SK-N-SH treated with all-trans-retinoic acid at 6 μM for 48 hours (cell line): ENCODE data around the gene ENAH.

Experiments
- ATAC-seq: fragments of 200-7000 bp; cut with Tn5 transposase; 3 replicates; pipeline ENCODE4 v1.9.1; 2020; ENCODE audit warnings: mild to moderate bottlenecking, moderate library complexity
- ARNTL ChIP-seq: fragments of 450-650 bp; formaldehyde crosslinking; IDR thresholded peaks from 2 replicates; pipeline ENCODE4 v1.5.0; 2020; ENCODE audit warnings: low read depth, mild to moderate bottlenecking, moderate library complexity, borderline replicate concordance
- BACH2 ChIP-seq: fragments of 250-450 bp; sonication (Bioruptor Pico); IDR thresholded peaks from 2 replicates; pipeline ENCODE4 v1.9.0; 2021; ENCODE audit warnings: mild to moderate bottlenecking, borderline replicate concordance
- CREB5 ChIP-seq: fragments of 250-450 bp; sonication (Bioruptor Pico); IDR thresholded peaks from 2 replicates; pipeline ENCODE4 v1.5.1; 2020; ENCODE audit warnings: low read depth, mild to moderate bottlenecking, moderate library complexity
- CSDC2 ChIP-seq: fragments of 250-450 bp; sonication (Bioruptor Pico); IDR thresholded peaks from 2 replicates; pipeline ENCODE4 v1.5.0; 2020; ENCODE audit warnings: mild to moderate bottlenecking, moderate library complexity
- CSRNP3 ChIP-seq: fragments of 250-450 bp; sonication (Bioruptor Pico); IDR thresholded peaks from 2 replicates; pipeline ENCODE4 v1.5.1; 2021; ENCODE audit warnings: mild to moderate bottlenecking, moderate library complexity
- ESRRG ChIP-seq: fragments of 250-450 bp; sonication (Bioruptor Pico); IDR thresholded peaks from 2 replicates; pipeline ENCODE4 v1.6.1; 2021; ENCODE audit warnings: mild to moderate bottlenecking
- GLIS3 ChIP-seq: fragments of 250-450 bp; sonication (Bioruptor Pico); IDR thresholded peaks from 2 replicates; pipeline ENCODE4 v1.5.0; 2020; ENCODE audit warnings: mild to moderate bottlenecking, moderate library complexity
- OSR1 ChIP-seq: fragments of 250-450 bp; sonication (Bioruptor Pico); IDR thresholded peaks from 2 replicates; pipeline ENCODE4 v1.8.0; 2022; ENCODE audit warnings: moderate library complexity, mild to moderate bottlenecking, inconsistent platforms
- PATZ1 ChIP-seq: fragments of 250-450 bp; sonication (Bioruptor Pico); IDR thresholded peaks from 2 replicates; pipeline ENCODE4 v1.8.0; 2020; ENCODE audit warnings: mild to moderate bottlenecking, moderate library complexity, borderline replicate concordance
- PPARA ChIP-seq: fragments of 250-450 bp; sonication (Bioruptor Pico); IDR thresholded peaks from 2 replicates; pipeline ENCODE4 v1.5.0; 2020; ENCODE audit warnings: mild to moderate bottlenecking, borderline replicate concordance
- RARB ChIP-seq: fragments of 250-450 bp; sonication (Bioruptor Pico); IDR thresholded peaks from 2 replicates; pipeline ENCODE4 v1.8.0; 2021; ENCODE audit warnings: mild to moderate bottlenecking, moderate library complexity
- SNAI2 ChIP-seq: fragments of 250-450 bp; sonication (Bioruptor Pico); IDR thresholded peaks from 2 replicates; pipeline ENCODE4 v1.5.0; 2020; ENCODE audit warnings: mild to moderate bottlenecking, moderate library complexity
- TCF4 ChIP-seq: fragments of 250-450 bp; sonication (Bioruptor Pico); IDR thresholded peaks from 2 replicates; pipeline ENCODE4 v1.8.0; 2021; ENCODE audit warnings: mild to moderate bottlenecking, moderate library complexity, borderline replicate concordance
- TOX ChIP-seq: fragments of 250-450 bp; sonication (Bioruptor Pico); IDR thresholded peaks from 2 replicates; pipeline ENCODE4 v1.8.0; 2021; ENCODE audit warnings: mild to moderate bottlenecking, moderate library complexity, borderline replicate concordance
- ZC3H10 ChIP-seq: fragments of 250-450 bp; sonication (Bioruptor Pico); IDR thresholded peaks from 2 replicates; pipeline ENCODE4 v1.5.1; 2021; ENCODE audit warnings: mild to moderate bottlenecking, moderate library complexity
- ZFP3 ChIP-seq: fragments of 250-450 bp; sonication (Bioruptor Pico); IDR thresholded peaks from 2 replicates; pipeline ENCODE4 v1.5.0; 2020; ENCODE audit warnings: mild to moderate bottlenecking, moderate library complexity
- ZFP30 ChIP-seq: fragments of 450-650 bp; formaldehyde crosslinking; IDR thresholded peaks from 2 replicates; pipeline ENCODE4 v1.5.0; 2022; ENCODE audit warnings: mild to moderate bottlenecking, moderate library complexity
- ZNF565 ChIP-seq: fragments of 450-650 bp; formaldehyde crosslinking; conservative IDR thresholded peaks from 2 replicates; pipeline ENCODE4 v1.5.0; 2020; ENCODE audit warnings: low read depth, mild to moderate bottlenecking, moderate library complexity
- ZNF70 ChIP-seq: fragments of 450-650 bp; formaldehyde crosslinking; IDR thresholded peaks from 2 replicates; pipeline ENCODE4 v1.5.0; 2020; ENCODE audit warnings: mild to moderate bottlenecking, moderate library complexity
- ZNF8 ChIP-seq: fragments of 450-650 bp; formaldehyde crosslinking; IDR thresholded peaks from 2 replicates; pipeline ENCODE4 v1.5.0; 2020; ENCODE audit warnings: mild to moderate bottlenecking, moderate library complexity
- TF ChIP-seq, protein P1 (sequence below): fragments of 250-450 bp; sonication (Bioruptor Pico); IDR thresholded peaks from 2 replicates; pipeline ENCODE4 v1.8.0; 2021; ENCODE audit warnings: low read depth, mild to moderate bottlenecking, moderate library complexity, borderline replicate concordance
- TF ChIP-seq, protein P2 (sequence below): fragments of 250-450 bp; sonication (Bioruptor Pico); IDR thresholded peaks from 2 replicates; pipeline ENCODE4 v1.5.0; 2020; ENCODE audit warnings: mild to moderate bottlenecking, moderate library complexity

ENAH gene

DNA sequence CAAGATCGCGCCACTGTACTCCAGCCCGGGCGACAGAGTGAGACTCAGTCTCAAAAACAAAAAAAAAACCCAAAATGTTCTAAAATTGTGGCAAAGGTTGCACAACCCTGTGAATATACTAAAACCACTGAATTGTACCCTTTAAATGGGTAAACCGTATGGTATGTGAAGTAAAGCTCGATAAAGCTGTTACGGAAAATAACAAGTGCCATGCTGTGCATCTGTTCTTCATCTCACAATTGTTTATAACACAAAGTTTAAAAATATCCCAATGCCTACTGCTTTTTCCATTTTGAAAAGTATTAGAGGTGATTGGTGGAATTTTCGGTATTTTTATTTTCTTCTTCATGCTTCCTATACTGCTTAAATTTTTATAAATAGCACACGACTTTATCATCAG lies 111.5 kb downstream of the ENAH start:
- peak; percentile 67 for ATAC-seq
- TF ChIP-seq ZC3H10: no peak
- TF ChIP-seq CREB5 (CRISPR knock-in tag): no peak
- TF ChIP-seq, protein P1, sequence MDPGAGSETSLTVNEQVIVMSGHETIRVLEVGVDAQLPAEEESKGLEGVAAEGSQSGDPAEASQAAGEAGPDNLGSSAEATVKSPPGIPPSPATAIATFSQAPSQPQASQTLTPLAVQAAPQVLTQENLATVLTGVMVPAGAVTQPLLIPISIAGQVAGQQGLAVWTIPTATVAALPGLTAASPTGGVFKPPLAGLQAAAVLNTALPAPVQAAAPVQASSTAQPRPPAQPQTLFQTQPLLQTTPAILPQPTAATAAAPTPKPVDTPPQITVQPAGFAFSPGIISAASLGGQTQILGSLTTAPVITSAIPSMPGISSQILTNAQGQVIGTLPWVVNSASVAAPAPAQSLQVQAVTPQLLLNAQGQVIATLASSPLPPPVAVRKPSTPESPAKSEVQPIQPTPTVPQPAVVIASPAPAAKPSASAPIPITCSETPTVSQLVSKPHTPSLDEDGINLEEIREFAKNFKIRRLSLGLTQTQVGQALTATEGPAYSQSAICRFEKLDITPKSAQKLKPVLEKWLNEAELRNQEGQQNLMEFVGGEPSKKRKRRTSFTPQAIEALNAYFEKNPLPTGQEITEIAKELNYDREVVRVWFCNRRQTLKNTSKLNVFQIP (CRISPR knock-in tag): no peak
- TF ChIP-seq ZFP3 (CRISPR knock-in tag): no peak
- TF ChIP-seq CSDC2 (CRISPR knock-in tag): no peak
- no peak for TF ChIP-seq ZNF70 (CRISPR knock-in tag)
- no peak for TF ChIP-seq TOX
- TF ChIP-seq, protein P2, sequence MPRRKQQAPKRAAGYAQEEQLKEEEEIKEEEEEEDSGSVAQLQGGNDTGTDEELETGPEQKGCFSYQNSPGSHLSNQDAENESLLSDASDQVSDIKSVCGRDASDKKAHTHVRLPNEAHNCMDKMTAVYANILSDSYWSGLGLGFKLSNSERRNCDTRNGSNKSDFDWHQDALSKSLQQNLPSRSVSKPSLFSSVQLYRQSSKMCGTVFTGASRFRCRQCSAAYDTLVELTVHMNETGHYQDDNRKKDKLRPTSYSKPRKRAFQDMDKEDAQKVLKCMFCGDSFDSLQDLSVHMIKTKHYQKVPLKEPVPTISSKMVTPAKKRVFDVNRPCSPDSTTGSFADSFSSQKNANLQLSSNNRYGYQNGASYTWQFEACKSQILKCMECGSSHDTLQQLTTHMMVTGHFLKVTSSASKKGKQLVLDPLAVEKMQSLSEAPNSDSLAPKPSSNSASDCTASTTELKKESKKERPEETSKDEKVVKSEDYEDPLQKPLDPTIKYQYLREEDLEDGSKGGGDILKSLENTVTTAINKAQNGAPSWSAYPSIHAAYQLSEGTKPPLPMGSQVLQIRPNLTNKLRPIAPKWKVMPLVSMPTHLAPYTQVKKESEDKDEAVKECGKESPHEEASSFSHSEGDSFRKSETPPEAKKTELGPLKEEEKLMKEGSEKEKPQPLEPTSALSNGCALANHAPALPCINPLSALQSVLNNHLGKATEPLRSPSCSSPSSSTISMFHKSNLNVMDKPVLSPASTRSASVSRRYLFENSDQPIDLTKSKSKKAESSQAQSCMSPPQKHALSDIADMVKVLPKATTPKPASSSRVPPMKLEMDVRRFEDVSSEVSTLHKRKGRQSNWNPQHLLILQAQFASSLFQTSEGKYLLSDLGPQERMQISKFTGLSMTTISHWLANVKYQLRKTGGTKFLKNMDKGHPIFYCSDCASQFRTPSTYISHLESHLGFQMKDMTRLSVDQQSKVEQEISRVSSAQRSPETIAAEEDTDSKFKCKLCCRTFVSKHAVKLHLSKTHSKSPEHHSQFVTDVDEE: no peak
- TF ChIP-seq CSRNP3 (CRISPR knock-in tag): no peak
- TF ChIP-seq BACH2: no peak
- no peak for TF ChIP-seq OSR1
- TF ChIP-seq RARB: no peak
- no peak for TF ChIP-seq SNAI2 (CRISPR knock-in tag)
- TF ChIP-seq PPARA (CRISPR knock-in tag): no peak
- TF ChIP-seq ESRRG (CRISPR knock-in tag): no peak
- TF ChIP-seq ZFP30 (CRISPR knock-in tag): no peak
- no peak for TF ChIP-seq ARNTL (CRISPR knock-in tag)
- TF ChIP-seq PATZ1 (CRISPR knock-in tag): no peak
- TF ChIP-seq, all 23 proteins: peak for 0

- no peak for ATAC-seq
- TF ChIP-seq ZNF8 (CRISPR knock-in tag): no peak
- TF ChIP-seq CSDC2 (CRISPR knock-in tag): no peak
- no peak for TF ChIP-seq ZNF565 (CRISPR knock-in tag)
- TF ChIP-seq GLIS3 (CRISPR knock-in tag): no peak
- no peak for TF ChIP-seq ARNTL (CRISPR knock-in tag)
- no peak for TF ChIP-seq ZNF70 (CRISPR knock-in tag)
- no peak for TF ChIP-seq ESRRG (CRISPR knock-in tag)
- TF ChIP-seq OSR1: no peak
- no peak for TF ChIP-seq PPARA (CRISPR knock-in tag)
- no peak for TF ChIP-seq TOX
- TF ChIP-seq ZFP30 (CRISPR knock-in tag): no peak
- no peak for TF ChIP-seq TCF4 (CRISPR knock-in tag)
- no peak for TF ChIP-seq PATZ1 (CRISPR knock-in tag)
- TF ChIP-seq ZFP3 (CRISPR knock-in tag): no peak
- no peak for TF ChIP-seq SNAI2 (CRISPR knock-in tag)
- TF ChIP-seq ZC3H10: no peak
- TF ChIP-seq CSRNP3 (CRISPR knock-in tag): no peak
- TF ChIP-seq BACH2: no peak
- TF ChIP-seq RARB: no peak
These were observed 113.3 kb downstream of the ENAH start for GRCh38 chr1:225539575-225539974.
